HG02610 (cell line): ENCODE results near the gene VPS25.

Source experiments
- ATAC-seq: cut with Tn5 transposase; IDR thresholded peaks from one replicate; pipeline ENCODE4 v1.9.1; 2021; ENCODE audit warnings: mild to moderate bottlenecking, moderate library complexity; ENCODE audit not compliant: unreplicated experiment

VPS25 gene

GRCh38 chr17:42792545-42792944 lies 19.3 kb downstream of the VPS25 start:
- no peak for ATAC-seq

DNA sequence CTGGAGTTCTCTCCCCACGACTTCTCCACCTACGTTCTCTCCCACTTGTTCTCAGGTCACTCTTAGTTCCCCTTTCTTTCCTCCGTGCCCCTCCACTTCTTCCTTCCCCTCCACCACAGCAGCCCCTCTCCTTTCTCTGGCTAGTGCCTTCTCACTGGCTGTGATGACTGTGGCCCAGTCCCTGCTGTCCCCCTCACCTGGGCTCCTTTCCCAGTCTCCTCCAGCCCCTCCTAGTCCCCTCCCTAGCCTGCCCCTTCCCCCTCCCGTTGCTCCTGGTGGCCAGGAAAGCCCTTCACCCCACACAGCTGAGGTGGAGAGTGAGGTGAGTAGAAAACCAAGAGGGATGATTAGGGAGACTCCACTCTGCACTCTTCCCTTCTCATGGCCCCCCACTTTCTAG lies 21.8 kb downstream of the VPS25 start:
- no peak for ATAC-seq

DNA sequence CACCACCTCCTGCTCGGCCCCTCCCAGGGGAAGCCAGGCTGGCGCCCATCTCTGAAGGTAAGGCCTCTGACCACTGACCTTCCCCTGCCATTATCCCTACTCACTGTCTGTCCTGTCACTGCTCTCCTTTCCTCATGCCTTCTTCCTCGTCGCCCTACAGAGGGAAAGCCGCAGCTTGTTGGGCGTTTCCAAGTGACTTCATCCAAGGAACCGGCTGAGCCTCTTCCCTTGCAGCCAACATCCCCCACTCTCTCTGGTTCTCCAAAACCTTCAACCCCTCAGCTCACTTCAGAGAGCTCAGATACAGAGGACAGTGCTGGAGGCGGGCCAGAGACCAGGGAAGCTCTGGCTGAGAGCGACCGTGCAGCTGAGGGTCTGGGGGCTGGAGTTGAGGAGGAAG lies 22.2 kb downstream of the VPS25 start:
- ATAC-seq = no peak

DNA sequence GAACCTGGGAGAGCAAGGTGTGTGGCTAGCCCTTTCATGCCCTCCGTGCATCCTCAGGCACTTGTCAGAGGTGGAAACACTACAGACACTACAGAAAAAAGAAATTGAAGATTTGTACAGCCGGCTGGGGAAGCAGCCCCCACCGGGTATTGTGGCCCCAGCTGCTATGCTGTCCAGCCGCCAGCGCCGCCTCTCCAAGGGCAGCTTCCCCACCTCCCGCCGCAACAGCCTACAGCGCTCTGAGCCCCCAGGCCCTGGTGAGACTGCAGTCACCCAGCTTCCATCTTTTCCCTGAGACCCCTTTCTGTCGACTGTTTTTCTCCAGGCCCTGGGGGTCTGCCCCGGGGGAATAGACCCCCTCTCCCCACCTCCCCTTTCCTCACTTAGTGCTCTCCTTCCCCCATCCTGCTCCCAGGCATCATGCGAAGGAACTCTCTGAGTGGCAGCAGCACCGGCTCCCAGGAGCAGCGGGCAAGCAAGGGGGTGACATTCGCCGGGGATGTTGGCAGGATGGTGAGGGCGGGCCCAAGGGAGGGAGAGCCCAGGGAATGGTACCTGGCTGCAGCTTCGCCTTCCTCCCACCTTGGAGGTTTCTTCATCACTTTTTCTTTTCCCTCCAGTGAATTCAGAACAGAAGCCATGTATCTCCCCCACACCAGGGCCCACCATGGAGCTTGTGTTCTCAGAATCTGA lies 23.0 kb downstream of the VPS25 start:
- ATAC-seq = no peak

DNA sequence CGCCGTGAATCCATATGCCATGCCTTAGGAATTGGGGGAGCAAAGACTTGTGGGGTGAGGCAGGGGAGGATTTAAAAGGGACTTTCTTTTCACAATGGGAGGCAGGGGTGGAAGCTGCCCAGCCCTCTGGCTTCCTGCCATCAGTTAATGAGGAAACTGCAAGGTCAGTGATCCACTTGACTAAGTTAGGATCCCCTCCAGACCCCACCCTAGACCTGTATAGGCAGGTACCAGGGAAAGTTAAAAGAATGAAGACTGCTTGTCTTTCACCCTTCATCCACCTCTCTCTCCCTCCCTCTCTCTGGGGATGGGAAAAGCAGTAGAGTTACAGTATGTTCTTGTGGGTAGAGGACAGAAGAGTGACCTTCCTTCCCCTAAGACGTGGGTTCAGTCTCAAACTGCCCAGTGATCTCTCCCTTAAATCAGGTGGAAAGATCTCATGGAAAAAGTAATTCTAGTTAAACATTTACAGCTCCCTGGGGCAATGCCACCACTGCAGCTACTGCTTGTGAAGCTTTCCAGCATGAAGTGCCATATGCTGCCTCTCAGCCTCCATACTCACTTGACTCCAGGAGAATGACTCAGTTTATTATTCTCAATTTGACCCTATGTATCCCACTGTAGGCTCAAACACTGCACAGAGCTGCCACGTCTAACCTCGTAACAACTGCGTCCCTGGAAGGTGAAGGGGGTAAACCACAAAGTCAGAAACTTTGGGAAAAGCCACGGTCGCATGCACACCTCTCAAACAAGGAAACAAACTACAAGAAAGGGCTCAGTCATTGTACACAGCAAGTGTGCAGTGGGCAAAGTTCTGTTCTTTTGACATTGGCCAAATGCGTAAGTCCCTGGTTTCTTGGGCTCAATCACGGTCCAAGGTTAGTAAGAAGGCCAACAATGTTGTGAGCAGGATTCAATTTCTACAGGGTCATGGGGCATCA lies 24.1 kb downstream of the VPS25 start:
- ATAC-seq = no peak

GRCh38 chr17:42798011-42798382 lies 24.7 kb downstream of the VPS25 start:
- ATAC-seq = no peak

GRCh38 chr17:42798383-42799380 lies 25.4 kb downstream of the VPS25 start, which contains the start of the genes CNTD1 and COA3:
Gene CNTD1 (plus strand): TSS chr17:42798861. CDS start chr17:42799068, 207 bp downstream.
Gene COA3 (minus strand): TSS chr17:42798704. CDS start chr17:42798681, 23 bp downstream.
- peak; percentile 75 for ATAC-seq

DNA sequence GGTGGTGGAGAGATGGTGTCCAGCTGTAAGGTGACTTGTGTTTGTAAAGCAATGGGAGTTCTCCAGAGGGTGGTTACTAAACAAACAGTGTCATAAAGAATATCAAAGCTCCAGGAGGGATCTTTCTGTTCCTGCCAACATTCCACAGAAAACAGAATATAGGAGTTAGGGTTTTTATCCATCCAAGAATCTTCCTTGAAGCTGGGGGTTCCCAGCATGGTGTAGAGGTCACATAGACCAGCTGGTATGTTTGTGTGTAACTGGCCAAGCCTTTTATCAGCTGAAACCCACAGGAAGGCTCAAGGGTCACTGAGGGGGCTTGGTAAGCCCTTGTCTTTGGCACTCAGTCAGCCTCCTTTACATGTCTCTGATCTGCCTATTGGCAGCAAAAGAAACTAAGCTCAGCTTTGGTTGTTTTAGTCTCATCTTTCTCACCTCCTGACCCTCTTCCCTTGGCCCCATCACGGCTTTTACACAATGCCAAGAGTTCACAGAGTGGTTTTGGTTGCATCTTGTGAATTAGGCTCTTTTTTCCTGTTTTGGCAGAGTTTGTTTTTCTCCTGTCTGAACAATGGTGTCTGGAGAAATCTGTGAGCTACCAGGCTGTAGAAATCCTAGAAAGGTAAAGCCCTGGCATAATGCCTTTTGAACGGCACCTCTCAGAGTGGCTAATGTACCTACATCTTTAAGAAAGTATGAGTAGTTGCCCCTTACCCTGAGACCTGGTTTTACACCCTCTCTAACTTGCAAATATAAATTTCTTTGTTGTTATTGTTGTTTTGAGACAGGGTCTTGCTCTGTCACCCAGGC lies 30.0 kb downstream of the VPS25 start:
- no peak for ATAC-seq

DNA sequence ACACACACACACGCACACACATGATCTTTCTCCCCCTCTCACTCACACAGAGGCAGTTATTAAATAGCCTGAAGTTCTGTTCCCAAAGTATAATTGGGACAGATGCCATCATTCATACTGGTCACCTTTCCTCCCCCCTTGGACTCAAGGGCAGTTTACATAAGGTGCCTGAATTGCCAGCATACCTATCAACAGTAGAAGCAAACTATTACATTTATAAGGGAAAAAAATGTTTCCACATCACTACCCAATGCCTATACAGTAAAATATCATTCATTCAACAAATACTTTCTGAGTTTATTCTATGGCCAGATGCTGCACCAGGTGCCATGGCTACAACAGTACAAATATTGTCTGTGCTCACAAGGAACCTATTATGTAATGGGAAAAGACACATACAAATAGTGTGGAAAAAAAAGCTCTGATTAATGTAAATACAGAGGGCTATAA lies 31.7 kb downstream of the VPS25 start:
- no peak for ATAC-seq

DNA sequence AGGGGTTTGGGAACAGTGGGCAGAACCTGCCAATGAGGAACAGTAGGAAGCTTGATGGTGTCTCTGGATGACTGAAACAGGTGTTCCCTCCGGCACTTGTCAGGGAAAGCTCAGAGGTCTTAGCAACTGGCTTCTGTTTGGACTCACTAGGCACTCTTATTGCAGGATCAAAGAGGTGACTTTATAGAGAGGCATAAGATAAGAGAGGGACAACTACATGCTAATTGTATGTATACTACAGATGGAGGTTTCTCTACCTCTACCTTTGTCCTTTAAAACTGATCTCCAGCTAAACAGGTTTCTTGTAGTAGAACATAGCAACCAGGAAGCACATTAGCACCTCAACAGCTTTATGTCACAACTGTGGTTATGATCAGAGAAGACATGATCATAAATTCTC lies 33.0 kb downstream of the VPS25 start:
- no peak for ATAC-seq

DNA sequence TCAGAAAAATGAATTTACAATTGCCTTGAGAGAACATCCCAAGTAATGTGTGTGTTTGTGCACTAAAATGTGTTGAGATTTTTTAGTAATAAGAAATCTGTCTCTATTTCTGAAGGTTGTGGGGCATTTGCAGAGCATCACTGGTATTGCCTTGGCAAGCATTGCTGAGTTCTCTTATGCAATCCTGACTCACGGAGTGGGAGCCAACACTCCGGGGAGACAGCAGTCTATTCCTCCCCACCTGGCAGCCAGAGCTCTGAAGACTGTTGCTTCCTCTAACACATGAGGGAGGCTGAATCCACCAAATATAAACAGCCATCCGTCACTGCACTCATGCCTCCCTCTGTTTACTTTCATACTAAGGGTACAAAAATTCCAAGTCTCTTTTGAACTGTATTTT lies 36.0 kb downstream of the VPS25 start:
- no peak for ATAC-seq

GRCh38 chr17:42814633-42815399 lies 41.6 kb downstream of the VPS25 start:
- no peak for ATAC-seq

- no peak for ATAC-seq
Observed at GRCh38 chr17:42817866-42818265, 44.6 kb downstream of the VPS25 start.

DNA sequence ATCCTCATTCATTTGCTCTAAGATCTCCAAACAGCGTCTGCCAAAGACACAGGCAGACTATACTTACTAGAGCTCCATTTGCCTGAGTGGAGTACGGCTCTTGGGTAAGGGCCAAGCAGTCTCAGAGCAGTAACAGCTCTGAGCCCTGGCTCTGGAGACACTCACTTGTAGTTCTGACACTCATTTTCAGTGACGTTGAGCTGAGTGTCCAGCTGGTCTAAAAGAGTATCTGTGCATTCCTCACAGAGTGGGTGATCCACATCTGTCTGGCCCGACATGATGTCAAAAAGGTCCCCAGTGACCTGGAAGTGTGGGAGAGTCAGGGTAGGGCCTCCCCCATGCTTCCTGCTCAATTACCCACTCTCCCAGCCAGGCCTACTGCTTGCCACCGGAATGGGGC lies 45.1 kb downstream of the VPS25 start:
- ATAC-seq = no peak

DNA sequence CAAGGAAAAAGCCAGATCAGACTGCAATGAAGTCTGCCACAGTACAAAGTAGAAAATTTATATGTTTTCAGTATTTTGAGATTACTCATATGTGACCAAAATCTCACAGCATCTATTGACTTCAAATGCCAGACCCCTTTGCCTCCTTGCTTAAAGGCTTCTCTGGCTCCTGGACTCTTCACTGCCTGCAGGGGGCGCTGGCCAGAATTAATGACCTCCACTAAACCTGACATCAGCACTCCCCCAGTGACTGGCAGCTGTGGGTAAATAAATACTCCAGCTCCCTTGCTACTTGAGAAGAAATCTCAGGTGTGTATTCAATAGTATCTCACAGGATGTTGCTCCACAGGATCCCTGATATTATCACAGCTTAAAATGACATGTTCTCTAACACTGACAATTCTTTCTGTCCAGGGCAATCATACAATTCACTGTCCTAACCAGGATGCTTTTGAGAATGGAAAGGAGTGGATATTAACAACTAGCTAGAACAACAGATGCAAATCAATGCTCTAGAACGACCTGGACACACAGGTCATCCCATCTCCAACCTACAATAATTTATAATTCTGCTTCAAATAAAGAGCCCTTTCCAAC lies 46.8 kb downstream of the VPS25 start:
- ATAC-seq = no peak

DNA sequence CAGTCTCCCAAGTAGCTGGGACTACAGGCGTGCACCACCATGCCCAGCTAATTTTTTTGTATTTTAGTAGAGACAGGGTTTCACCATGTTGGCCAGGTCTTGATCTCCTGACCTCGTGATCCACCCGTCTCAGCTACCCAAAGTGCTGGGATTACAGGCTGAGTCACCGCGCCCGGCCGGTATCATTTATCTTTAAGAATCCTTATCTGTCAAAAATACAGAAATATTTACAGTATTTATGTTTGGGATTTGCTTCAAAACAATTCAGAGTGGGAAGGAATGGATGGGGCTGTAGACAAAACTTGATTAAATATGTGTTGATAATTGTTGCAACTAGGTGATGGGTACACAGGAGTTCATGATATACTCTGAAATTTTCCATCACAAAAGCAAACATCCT lies 47.9 kb downstream of the VPS25 start:
- no peak for ATAC-seq

DNA sequence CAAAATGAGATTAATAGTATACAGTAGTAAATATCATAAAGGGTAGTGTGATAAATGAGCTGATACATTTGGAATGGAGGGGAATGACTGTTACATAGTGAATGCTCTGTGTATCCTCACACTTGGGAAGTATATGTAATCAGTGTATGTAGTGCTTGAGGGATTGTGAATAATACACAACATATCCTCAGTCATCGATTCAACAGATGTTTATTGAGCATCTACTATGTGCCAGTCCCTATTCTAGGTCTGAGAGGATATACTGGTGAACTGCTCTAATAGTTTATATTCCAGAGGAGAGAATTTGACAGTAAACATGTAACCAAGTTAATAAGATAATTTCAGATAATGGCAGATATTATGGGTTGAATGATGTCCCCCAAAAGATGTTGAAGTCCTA lies 54.2 kb downstream of the VPS25 start:
- ATAC-seq = no peak
